DMS 273 treated with DMSO at 0.1 percent for 48 hours (cell line): ENCODE data around the gene FLT3.

Experiments
- DNase-seq: peaks from one replicate; lab custom pipeline; 2025; lab: John Stamatoyannopoulos, UW

The FLT3 gene

GRCh38 chr13:28001837-28002473, 98.4 kb downstream of the FLT3 start:
- no peak for DNase-seq

GRCh38 chr13:28001049-28001448, 99.3 kb downstream of the FLT3 start:
- no peak for DNase-seq

GRCh38 chr13:28000567-28000966, 99.8 kb downstream of the FLT3 start:
- DNase-seq, result no peak

GRCh38 chr13:27997904-27998522, 102.4 kb downstream of the FLT3 start:
- no peak for DNase-seq

- DNase-seq, result no peak
These were observed 108.5 kb downstream of the FLT3 start for GRCh38 chr13:27991881-27992280.

GRCh38 chr13:27988520-27988919, 111.9 kb downstream of the FLT3 start, which contains the start of gene URAD:
TSS of gene URAD (minus strand) at chr13:27988693. CDS start at chr13:27988637, 56 bp downstream.
- no peak for DNase-seq

GRCh38 chr13:27985600-27985999, 114.8 kb downstream of the FLT3 start:
- no peak for DNase-seq

GRCh38 chr13:27982361-27982760, 118.0 kb downstream of the FLT3 start:
- no peak for DNase-seq

- DNase-seq, result no peak
These were observed 119.2 kb downstream of the FLT3 start for GRCh38 chr13:27981006-27981708.

- no peak for DNase-seq
These were observed 119.9 kb downstream of the FLT3 start for GRCh38 chr13:27980280-27980998.

- no peak for DNase-seq
These were observed 120.6 kb downstream of the FLT3 start for GRCh38 chr13:27979765-27980279.

- no peak for DNase-seq
These were observed 121.3 kb downstream of the FLT3 start for GRCh38 chr13:27979001-27979643.

GRCh38 chr13:27978301-27978968, 121.9 kb downstream of the FLT3 start:
- no peak for DNase-seq

- no peak for DNase-seq
These were observed 122.7 kb downstream of the FLT3 start for GRCh38 chr13:27977476-27978300.

GRCh38 chr13:27976362-27977091, 123.8 kb downstream of the FLT3 start:
- DNase-seq, result no peak

GRCh38 chr13:27975564-27976361, 124.6 kb downstream of the FLT3 start:
- DNase-seq, result no peak

GRCh38 chr13:27973961-27974662, 126.3 kb downstream of the FLT3 start:
- no peak for DNase-seq

- DNase-seq, result no peak
These were observed 127.1 kb downstream of the FLT3 start for GRCh38 chr13:27973291-27973690.
